ENCODE measurements around the gene WNT11.

WNT11 gene

DNA sequence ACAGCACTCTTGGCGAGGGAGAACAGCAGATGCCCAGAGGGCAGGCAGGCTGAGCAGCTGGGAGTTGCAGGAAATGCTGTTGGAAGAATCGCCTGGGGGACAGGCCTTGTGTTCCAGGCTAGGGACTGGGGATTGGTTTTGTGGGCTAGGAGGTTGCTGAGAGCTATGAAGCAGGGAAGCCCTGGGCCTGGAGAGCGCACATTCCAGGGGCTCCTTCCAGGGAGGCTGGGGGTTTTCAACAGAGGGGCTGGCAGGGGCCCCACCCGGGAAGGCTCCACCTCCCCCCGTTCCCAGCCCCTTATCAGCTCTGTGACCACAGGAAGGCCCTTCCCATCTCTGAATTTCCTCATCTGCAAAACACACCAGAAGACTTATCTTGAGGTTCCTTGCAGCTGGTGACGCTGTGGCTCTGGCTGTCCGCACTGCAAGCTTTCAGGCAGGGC lies 21.7 kb downstream of the WNT11 start:
- H3K27me3 ChIP-seq (ENCODE audit: control insufficient read depth, low read length) = no peaks in the 10 kb centered on the region
- no peaks in the 10 kb centered on the region for H4K20me1 ChIP-seq (ENCODE audit: control insufficient read depth, insufficient read depth, low read depth, low read length)
- H3K36me3 ChIP-seq (ENCODE audit: control insufficient read depth, low read length) = no peaks in the 10 kb centered on the region
- no peaks in the 10 kb centered on the region for H3K79me2 ChIP-seq (ENCODE audit: control insufficient read depth, low read length)
- H3K4me1 ChIP-seq (ENCODE audit: control insufficient read depth, low read length) = no peaks in the 10 kb centered on the region
- H3K4me2 ChIP-seq (ENCODE audit: low read length) = no peak overlapping the region
- no peak overlapping the region for H3K4me3 ChIP-seq (ENCODE audit: low read length)
- no peaks in the 10 kb centered on the region for H3F3A ChIP-seq (ENCODE audit: control insufficient read depth, insufficient read depth)
- no peaks in the 10 kb centered on the region for H3K9me2 ChIP-seq (replicated peaks; ENCODE audit: control insufficient read depth, low read length)
- TF ChIP-seq, protein P1, sequence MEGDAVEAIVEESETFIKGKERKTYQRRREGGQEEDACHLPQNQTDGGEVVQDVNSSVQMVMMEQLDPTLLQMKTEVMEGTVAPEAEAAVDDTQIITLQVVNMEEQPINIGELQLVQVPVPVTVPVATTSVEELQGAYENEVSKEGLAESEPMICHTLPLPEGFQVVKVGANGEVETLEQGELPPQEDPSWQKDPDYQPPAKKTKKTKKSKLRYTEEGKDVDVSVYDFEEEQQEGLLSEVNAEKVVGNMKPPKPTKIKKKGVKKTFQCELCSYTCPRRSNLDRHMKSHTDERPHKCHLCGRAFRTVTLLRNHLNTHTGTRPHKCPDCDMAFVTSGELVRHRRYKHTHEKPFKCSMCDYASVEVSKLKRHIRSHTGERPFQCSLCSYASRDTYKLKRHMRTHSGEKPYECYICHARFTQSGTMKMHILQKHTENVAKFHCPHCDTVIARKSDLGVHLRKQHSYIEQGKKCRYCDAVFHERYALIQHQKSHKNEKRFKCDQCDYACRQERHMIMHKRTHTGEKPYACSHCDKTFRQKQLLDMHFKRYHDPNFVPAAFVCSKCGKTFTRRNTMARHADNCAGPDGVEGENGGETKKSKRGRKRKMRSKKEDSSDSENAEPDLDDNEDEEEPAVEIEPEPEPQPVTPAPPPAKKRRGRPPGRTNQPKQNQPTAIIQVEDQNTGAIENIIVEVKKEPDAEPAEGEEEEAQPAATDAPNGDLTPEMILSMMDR (IDR thresholded peaks at IDR 0.05; ENCODE audit: low read depth, low read length, poor library complexity, severe bottlenecking) = no peak
- no peak for TF ChIP-seq EZH2phosphoT487 (IDR thresholded peaks at IDR 0.05; ENCODE audit: borderline replicate concordance, low read length)
- no peak overlapping the region for H3K27ac ChIP-seq (ENCODE audit: low read depth, low read length)
- H3K9me3 ChIP-seq (ENCODE audit: control insufficient read depth, insufficient read depth, low read length) = no peaks in the 10 kb centered on the region

- Histone ChIP-seq H3K4me1 (ENCODE audit: control insufficient read depth, low read length) (no peaks in the 10 kb centered on the region; the same call in 1 of the 2 replicates), H3K9me3 (ENCODE audit: control insufficient read depth, insufficient read depth, low read length) (no peaks in the 10 kb centered on the region), H3F3A (ENCODE audit: control insufficient read depth, insufficient read depth) (no peaks in the 10 kb centered on the region), H3K4me2 (ENCODE audit: low read length) (no peak overlapping the region), H3K27me3 (ENCODE audit: control insufficient read depth, low read length) (no peaks in the 10 kb centered on the region), H3K36me3 (ENCODE audit: control insufficient read depth, low read length) (no peaks in the 10 kb centered on the region), H4K20me1 (ENCODE audit: control insufficient read depth, insufficient read depth, low read depth, low read length) (no peaks in the 10 kb centered on the region), H3K27ac (ENCODE audit: low read depth, low read length) (no peak overlapping the region), H3K79me2 (ENCODE audit: control insufficient read depth, low read length) (no peaks in the 10 kb centered on the region), H3K9me2 (replicated peaks; ENCODE audit: control insufficient read depth, low read length) (no peaks in the 10 kb centered on the region), H3K4me3 (ENCODE audit: low read length) (no peak overlapping the region)
- no peak for TF ChIP-seq EZH2phosphoT487 (IDR thresholded peaks at IDR 0.05; ENCODE audit: borderline replicate concordance, low read length)
- TF ChIP-seq, protein P1 (IDR thresholded peaks at IDR 0.05; ENCODE audit: low read depth, low read length, poor library complexity, severe bottlenecking) = no peak
These were observed 24.9 kb downstream of the WNT11 start for GRCh38 chr11:76181371-76181770.

DNA sequence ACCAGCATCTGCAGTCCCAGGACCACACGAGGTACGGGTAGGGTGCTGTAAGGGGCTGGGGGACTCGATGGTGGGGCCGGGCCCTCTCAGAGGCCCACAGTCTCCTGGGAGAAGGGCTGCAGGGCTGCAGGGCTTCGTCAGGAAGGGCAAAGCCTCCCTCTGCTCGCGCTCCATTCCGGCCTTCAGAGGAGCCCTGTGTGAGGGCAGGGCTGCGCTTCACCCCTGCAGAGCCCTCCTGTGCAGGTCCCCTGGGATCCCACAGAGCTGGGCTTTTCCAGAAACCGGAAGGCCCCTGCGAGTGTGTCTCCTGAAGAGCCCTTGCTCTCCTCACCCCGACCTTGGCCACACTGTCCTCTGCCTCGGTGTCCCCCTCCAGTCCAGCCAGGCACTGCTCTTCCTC lies 27.2 kb downstream of the WNT11 start:
- Histone ChIP-seq H3K79me2 (ENCODE audit: control insufficient read depth, low read length) (no peaks in the 10 kb centered on the region), H3K9me2 (replicated peaks; ENCODE audit: control insufficient read depth, low read length) (no peaks in the 10 kb centered on the region), H3K4me3 (ENCODE audit: low read length) (no peak overlapping the region), H3K4me1 (ENCODE audit: control insufficient read depth, low read length) (peaks cover 3% of the 10 kb centered on the region; the same call in 1 of the 2 replicates), H3K27me3 (ENCODE audit: control insufficient read depth, low read length) (no peaks in the 10 kb centered on the region), H3K9me3 (ENCODE audit: control insufficient read depth, insufficient read depth, low read length) (no peaks in the 10 kb centered on the region), H3K4me2 (ENCODE audit: low read length) (no peak overlapping the region), H3K27ac (ENCODE audit: low read depth, low read length) (no peak overlapping the region), H3K36me3 (ENCODE audit: control insufficient read depth, low read length) (no peaks in the 10 kb centered on the region), H3F3A (ENCODE audit: control insufficient read depth, insufficient read depth) (no peaks in the 10 kb centered on the region), H4K20me1 (ENCODE audit: control insufficient read depth, insufficient read depth, low read depth, low read length) (no peaks in the 10 kb centered on the region)
- TF ChIP-seq, protein P1 (IDR thresholded peaks at IDR 0.05; ENCODE audit: low read depth, low read length, poor library complexity, severe bottlenecking) = no peak
- TF ChIP-seq EZH2phosphoT487 (IDR thresholded peaks at IDR 0.05; ENCODE audit: borderline replicate concordance, low read length) = no peak

All from DOHH2 (cell line).